Tibial artery (tissue), 4 donors: ENCODE measurements around the gene NR1H2.

ENCODE experiments used
- DNase-seq, 2 donors: peaks; one replicate each; pipeline ENCODE4 v3.0.0-alpha.2; 2019
- H3K27ac ChIP-seq, 2 donors: fragments of 200-600 bp; sonication (generic) in 1 of 2; 1 replicate in 1 of 2; 2 replicates in 1 of 2; pipeline ENCODE4 v1.5.1; 2018 to 2019; ENCODE audit warnings: mild to moderate bottlenecking in 1 of 2
- H3K27me3 ChIP-seq, 2 donors: fragments of 200-600 bp; sonication (generic) in 1 of 2; one replicate each; pipeline versions ENCODE4 v1.5.1 to v1.6.0; 2016 to 2019
- H3K36me3 ChIP-seq, 3 donors: fragments of 200-600 bp; sonication (generic) in 2 of 3; one replicate each; pipeline ENCODE4 v1.5.1; 2016 to 2019; ENCODE audit warnings: mild to moderate bottlenecking in 2 of 3
- H3K4me1 ChIP-seq, 4 donors: fragments of 200-600 bp; sonication (generic) in 2 of 4; 1 replicate in 3 of 4; 2 replicates in 1 of 4; pipeline ENCODE4 v1.5.1; 2016 to 2019
- H3K4me3 ChIP-seq, 2 donors: fragments of 200-600 bp; sonication (generic) in 1 of 2; 1 replicate in 1 of 2; 2 replicates in 1 of 2; pipeline ENCODE4 v1.5.1; 2018 to 2019; ENCODE audit warnings: mild to moderate bottlenecking in 2 of 2
- H3K9me3 ChIP-seq, 3 donors: fragments of 200-600 bp; sonication (generic) in 1 of 3; one replicate each; pipeline ENCODE4 v1.5.1; 2016 to 2019
- intact Hi-C: fragments of 100-400 bp; cut with DNase I; formaldehyde crosslinking; loops from one replicate; pipeline ENCODE4 v1.15.0; 2023; ENCODE audit warnings: low total_unique reads
- TF ChIP-seq, protein P1 (sequence below), 2 experiments: fragments of 200-600 bp in 1 of 2; fragments of 450-650 bp in 1 of 2; IDR thresholded peaks; one replicate each; pipeline ENCODE4 v1.5.1; 2017 to 2019; ENCODE audit warnings: antibody characterized with exemption in 2 of 2, mild to moderate bottlenecking in 1 of 2, moderate library complexity in 1 of 2

The NR1H2 gene

DNA sequence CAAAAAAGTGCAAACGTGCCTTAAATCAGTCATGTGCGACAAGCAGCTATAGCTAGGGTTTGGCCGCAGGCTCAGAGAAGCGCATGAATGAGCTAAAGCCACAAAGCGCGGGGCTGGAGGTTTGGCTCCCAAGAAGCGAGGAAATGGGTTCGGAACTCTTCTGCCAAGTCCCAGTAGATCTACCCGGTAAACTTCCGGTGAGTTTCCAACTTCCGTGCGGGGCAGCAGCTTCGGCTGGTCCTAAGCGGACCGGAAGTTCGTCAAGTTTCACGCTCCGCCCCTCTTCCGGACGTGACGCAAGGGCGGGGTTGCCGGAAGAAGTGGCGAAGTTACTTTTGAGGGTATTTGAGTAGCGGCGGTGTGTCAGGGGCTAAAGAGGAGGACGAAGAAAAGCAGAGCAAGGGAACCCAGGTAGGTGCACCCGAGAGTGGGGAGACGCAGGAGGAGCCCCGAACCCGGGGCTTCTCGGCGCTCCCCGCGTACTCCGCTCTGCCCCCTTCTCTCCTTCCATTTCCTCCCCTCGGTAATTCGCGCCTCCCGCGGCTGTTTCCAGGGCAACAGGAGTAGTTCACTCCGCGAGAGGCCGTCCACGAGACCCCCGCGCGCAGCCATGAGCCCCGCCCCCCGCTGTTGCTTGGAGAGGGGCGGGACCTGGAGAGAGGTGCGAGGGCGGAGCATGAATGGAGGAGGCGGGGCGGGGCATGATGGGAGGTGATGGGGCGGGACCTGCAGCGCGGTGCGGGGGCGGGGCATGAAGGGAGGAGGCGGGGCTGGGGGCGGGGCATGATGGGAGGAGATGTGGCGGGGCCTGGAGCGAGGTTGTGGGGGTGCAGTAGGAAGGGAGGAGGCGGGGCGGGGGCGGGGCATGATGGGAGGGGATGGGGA is at the start of gene NR1H2:
Gene NR1H2 (plus strand): TSS at position 292 of the 885 bp plus-strand sequence. CDS start 1,149 bp downstream, outside the sequence.
- Histone ChIP-seq H3K27me3 (no peaks in the 10 kb centered on the region), H3K9me3 (no peaks in the 10 kb centered on the region), H3K4me1 (peaks cover 0 to 11% (median 5%) of the 10 kb centered on the region in 4 donors), H3K4me3 (peak within 1 kb of the TSS; percentile 66 to 97), H3K27ac (peak within 1 kb of the TSS; percentile 92 to 100), H3K36me3 (peaks cover 37 to 43% (median 41%) of the 10 kb centered on the region in 3 donors)
- DNase-seq: peak; percentile 94 to 97
- intact Hi-C loops: no loop called here
- TF ChIP-seq, protein P1, sequence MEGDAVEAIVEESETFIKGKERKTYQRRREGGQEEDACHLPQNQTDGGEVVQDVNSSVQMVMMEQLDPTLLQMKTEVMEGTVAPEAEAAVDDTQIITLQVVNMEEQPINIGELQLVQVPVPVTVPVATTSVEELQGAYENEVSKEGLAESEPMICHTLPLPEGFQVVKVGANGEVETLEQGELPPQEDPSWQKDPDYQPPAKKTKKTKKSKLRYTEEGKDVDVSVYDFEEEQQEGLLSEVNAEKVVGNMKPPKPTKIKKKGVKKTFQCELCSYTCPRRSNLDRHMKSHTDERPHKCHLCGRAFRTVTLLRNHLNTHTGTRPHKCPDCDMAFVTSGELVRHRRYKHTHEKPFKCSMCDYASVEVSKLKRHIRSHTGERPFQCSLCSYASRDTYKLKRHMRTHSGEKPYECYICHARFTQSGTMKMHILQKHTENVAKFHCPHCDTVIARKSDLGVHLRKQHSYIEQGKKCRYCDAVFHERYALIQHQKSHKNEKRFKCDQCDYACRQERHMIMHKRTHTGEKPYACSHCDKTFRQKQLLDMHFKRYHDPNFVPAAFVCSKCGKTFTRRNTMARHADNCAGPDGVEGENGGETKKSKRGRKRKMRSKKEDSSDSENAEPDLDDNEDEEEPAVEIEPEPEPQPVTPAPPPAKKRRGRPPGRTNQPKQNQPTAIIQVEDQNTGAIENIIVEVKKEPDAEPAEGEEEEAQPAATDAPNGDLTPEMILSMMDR (IDR thresholded peaks at IDR 0.05): peak in 1 of 2 experiments; percentile 7

DNA sequence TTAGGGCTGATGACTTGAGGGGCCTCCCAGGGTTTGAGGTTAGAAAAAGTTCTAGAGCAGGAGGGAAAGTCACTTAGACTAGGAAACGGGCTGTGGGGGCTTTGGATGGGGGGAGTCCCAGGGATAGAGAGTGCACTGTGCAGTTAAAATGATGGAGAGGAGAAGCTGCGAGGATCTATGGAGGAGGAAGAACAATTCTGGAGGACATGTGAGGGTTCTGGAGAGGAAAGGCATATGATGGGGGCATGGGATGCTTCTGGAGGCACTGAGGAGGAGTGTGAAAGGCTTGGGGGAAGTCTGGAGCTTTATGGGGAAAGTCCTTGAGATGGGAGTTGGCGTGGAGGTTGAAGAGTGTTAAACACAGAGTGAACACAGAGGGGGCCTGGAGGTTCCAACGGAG is 49.2 kb upstream of the NR1H2 start:
- peaks cover 0 to 69% of the 10 kb centered on the region in 2 donors for H3K27me3 ChIP-seq
- no peak for DNase-seq
- intact Hi-C loops: no loop called here
- TF ChIP-seq, protein P1 (IDR thresholded peaks at IDR 0.05): no peak
- H3K9me3 ChIP-seq: no peaks in the 10 kb centered on the region
- H3K4me3 ChIP-seq: no peak overlapping the region
- peaks cover 0 to 41% (median 21%) of the 10 kb centered on the region in 4 donors for H3K4me1 ChIP-seq
- no peaks in the 10 kb centered on the region for H3K36me3 ChIP-seq
- no peak overlapping the region for H3K27ac ChIP-seq

DNA sequence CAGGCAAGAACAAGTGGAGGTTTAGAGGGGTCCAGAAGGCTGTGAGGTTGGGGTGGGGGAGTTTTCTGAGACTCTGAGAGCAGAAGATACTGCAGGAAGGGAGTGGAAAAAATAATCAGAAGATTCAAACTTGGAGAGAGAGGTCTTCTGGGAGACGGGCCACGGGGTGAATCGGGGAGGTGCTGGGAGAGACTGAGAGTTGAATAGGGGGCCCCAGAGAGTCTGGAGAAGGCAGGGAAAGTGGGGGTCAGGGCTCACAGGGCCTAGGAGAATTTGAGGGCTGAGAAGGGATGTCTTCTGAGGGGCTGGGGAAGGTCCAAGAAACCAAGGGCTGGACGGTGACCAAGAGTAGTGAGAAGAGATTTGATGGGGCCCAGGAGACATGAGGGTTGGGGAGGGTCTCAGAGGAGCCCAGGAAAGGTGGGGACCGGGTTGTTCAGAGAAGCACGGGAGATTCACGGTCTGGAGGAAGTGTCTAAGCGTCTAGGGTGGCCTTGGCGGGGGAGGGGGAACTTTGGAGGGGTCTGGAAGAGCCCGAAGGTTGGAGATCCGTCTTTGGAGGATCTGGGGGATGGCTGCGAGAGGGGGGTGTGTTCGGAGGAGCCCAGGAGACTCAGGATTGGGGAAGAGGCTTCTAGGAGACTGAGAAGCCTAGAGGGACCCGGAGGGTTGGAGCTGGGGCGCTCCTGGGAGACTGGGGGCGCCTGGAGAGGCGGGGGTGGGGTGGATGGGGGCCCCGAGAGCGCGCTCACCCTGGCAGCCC is 48.6 kb upstream of the NR1H2 start:
- Histone ChIP-seq H3K4me1 (peaks cover 0 to 41% (median 21%) of the 10 kb centered on the region in 4 donors), H3K9me3 (no peaks in the 10 kb centered on the region), H3K27ac (no peak overlapping the region), H3K4me3 (no peak overlapping the region), H3K27me3 (peaks cover under 1 to 75% of the 10 kb centered on the region in 2 donors), H3K36me3 (no peaks in the 10 kb centered on the region)
- DNase-seq: no peak
- intact Hi-C loops: no loop called here
- TF ChIP-seq, protein P1 (IDR thresholded peaks at IDR 0.05): no peak

DNA sequence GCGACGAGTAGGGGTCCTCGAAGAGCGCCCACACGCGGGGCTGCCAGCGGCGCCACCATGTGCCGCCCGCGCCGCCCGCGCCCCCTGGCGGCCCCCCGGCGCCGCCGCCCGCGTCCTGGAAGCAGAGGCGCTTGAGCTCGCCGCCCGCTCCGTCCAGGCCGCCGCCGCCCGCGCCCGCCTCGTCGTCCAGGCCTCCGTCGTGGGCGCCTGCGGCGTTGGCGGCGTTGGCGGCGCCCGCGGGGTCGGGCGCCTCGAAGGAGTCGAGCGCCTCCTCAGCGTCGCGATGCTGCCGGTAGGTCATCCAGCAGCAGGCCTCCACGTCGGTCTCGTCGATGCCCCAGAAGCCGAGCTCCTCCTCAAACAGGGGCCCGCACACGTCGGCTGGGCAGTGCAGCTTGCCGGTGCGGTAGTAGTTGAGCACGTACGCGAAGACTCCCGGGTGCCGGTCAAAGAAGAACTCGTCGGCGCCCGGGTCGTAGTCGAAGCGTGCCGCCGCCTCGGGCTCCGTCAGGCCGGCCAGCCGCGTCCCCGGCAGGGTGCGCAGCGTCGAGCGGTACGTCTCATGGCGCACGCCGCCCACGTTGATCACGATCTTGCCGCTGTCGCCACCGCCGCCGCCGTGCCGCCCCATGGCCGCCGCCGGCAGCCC is 47.9 kb upstream of the NR1H2 start:
- DNase-seq: no peak
- no peak overlapping the region for H3K27ac ChIP-seq
- H3K9me3 ChIP-seq: no peaks in the 10 kb centered on the region
- intact Hi-C loops: no loop called here
- peaks cover 7 to 75% of the 10 kb centered on the region in 2 donors for H3K27me3 ChIP-seq
- H3K4me1 ChIP-seq: peaks cover 0 to 44% (median 26%) of the 10 kb centered on the region in 4 donors
- H3K36me3 ChIP-seq: no peaks in the 10 kb centered on the region
- TF ChIP-seq, protein P1 (IDR thresholded peaks at IDR 0.05): no peak
- H3K4me3 ChIP-seq: peak overlapping the region; percentile 14 to 39

DNA sequence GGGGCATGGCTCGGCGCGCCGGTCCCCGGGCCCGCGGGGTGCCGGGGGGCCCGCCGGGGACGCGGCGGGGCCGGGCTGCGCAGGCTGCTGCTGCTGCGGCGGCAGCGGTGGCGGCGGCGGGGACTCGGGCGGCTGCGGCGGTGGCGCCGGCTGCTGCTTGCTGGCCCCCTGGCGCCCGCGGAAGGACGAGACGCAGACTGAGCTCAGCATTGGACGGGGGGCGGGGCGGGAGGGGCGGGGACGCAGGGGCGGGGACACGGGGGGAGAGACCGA is 47.4 kb upstream of the NR1H2 start:
- peaks cover 0 to 48% (median 30%) of the 10 kb centered on the region in 4 donors for H3K4me1 ChIP-seq
- no peak for DNase-seq
- H3K9me3 ChIP-seq: no peaks in the 10 kb centered on the region
- peak overlapping the region in 1 of 2 donors; percentile 39 for H3K4me3 ChIP-seq
- no peaks in the 10 kb centered on the region for H3K36me3 ChIP-seq
- H3K27ac ChIP-seq: no peak overlapping the region
- intact Hi-C loops: no loop called here
- H3K27me3 ChIP-seq: peaks cover 7 to 77% of the 10 kb centered on the region in 2 donors
- TF ChIP-seq, protein P1 (IDR thresholded peaks at IDR 0.05): no peak
